Gastrocnemius medialis (tissue), 4 donors: ENCODE data around the gene SESN3. TPM values are rescaled to one million over a fixed set of nuclear protein-coding genes. Genes with fewer than 3 reads are reported as not detected.

Experiments used
- ATAC-seq, 2 donors: fragments of 150-250 bp; one replicate each; pipeline ENCODE4 v1.9.1; 2016
- DNase-seq, 2 donors: peaks; one replicate each; pipeline ENCODE4 v3.0.0-alpha.2; 2019
- H3K27ac ChIP-seq, 4 donors: fragments of 200-600 bp; sonication (generic); 1 replicate in 1 of 4; 2 replicates in 3 of 4; pipeline ENCODE4 v1.5.1; 2016 to 2018; ENCODE audit warnings: mild to moderate bottlenecking in 2 of 4, moderate library complexity in 1 of 4
- H3K27me3 ChIP-seq, 3 donors: fragments of 200-600 bp; sonication (generic) in 2 of 3; 1 replicate in 1 of 3; 2 replicates in 2 of 3; pipeline versions ENCODE4 v1.5.1 to v1.6.0; 2016 to 2019; ENCODE audit warnings: mild to moderate bottlenecking in 1 of 3, moderate library complexity in 1 of 3
- H3K36me3 ChIP-seq, 2 donors: fragments of 200-600 bp; sonication (generic) in 1 of 2; one replicate each; pipeline ENCODE4 v1.5.1; 2017 to 2018
- H3K4me1 ChIP-seq, 2 donors: fragments of 200-600 bp; sonication (generic) in 1 of 2; one replicate each; pipeline ENCODE4 v1.5.1; 2016 to 2017; ENCODE audit warnings: mild to moderate bottlenecking in 2 of 2
- H3K4me3 ChIP-seq, 4 donors: fragments of 200-600 bp; sonication (generic) in 3 of 4; 1 replicate in 1 of 4; 2 replicates in 3 of 4; pipeline ENCODE4 v1.5.1; 2016 to 2019; ENCODE audit warnings: mild to moderate bottlenecking in 2 of 4
- H3K9me3 ChIP-seq, 3 donors: fragments of 200-600 bp; sonication (generic) in 2 of 3; 1 replicate in 1 of 3; 2 replicates in 2 of 3; pipeline ENCODE4 v1.5.1; 2016 to 2019
- CTCF ChIP-seq, 5 experiments: fragments of 450-650 bp in 3 of 5; fragments of 200-600 bp in 2 of 5; sonication (generic) in 2 of 5; IDR thresholded peaks in 4 of 5; conservative IDR thresholded peaks in 1 of 5; 1 replicate in 4 of 5; 2 replicates in 1 of 5; pipeline ENCODE4 v1.5.1; 2016 to 2019; ENCODE audit warnings: antibody characterized with exemption in 5 of 5, mild to moderate bottlenecking in 3 of 5, moderate library complexity in 3 of 5
- POLR2A ChIP-seq, 2 donors: fragments of 450-650 bp; IDR thresholded peaks; one replicate each; pipeline ENCODE4 v1.6.1; 2017; ENCODE audit warnings: antibody characterized with exemption in 2 of 2, mild to moderate bottlenecking in 2 of 2, moderate library complexity in 2 of 2
- in situ Hi-C, 4 donors: fragments of 200-750 bp; cut with MboI; loops; one replicate each; pipeline versions ENCODE4 v1.15.0 to v1.8.0; 2017; ENCODE audit warnings: low sequenced_read_pairs in 4 of 4
- intact Hi-C: fragments of 100-400 bp; cut with DNase I; formaldehyde crosslinking; loops from one replicate; pipeline ENCODE4 v1.15.1; 2023; ENCODE audit warnings: low total_unique reads
- total RNA-seq, 4 donors: library from RNA; depleted of rRNA; stranded (reverse); fragments of >200 nt; gene quantifications; one replicate each; pipeline versions ENCODE4 v1.1.0 to v1.2.3, GENCODE V29; 2016

SESN3 gene
- total RNA-seq, 4 donors from 2014 or later: 6.0 to 10.8 (median 7.8) TPM

DNA sequence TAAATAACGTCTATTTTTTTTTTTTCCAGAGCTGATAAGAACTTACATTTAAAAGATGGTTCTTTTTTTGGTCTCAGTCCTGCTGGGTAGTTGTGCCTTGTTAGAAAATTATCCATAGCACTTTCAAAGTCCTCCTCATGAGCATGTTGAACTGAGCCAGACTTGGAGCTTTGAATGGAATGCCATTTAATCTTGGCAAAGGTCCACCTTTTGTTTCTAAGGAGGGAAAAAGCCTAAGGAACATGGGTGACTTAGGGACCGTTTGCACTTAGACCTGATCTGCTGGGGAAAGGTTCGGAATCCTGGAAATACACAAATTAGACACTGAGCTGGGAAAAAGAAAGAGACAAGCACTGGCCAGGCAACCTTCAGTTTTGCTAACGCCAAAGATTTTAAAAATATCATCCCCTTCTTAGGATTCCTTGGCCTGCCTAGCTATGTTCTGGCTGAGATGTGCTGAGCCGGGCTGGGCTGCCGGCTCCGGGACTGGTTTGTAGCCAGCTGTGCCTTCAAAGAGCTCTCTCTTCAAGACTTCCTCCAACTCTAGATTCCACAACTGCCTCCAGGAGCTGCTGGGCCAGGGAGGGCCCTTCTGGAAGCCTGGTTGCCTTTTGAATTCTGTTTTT lies 74.0 kb downstream of the SESN3 start:
- Histone ChIP-seq H3K4me1 (peaks cover 16 to 17% of the 10 kb centered on the region in 2 donors), H3K4me3 (no peak overlapping the region), H3K9me3 (no peaks in the 10 kb centered on the region), H3K27me3 (no peaks in the 10 kb centered on the region), H3K36me3 (no peaks in the 10 kb centered on the region), H3K27ac (peak overlapping the region; percentile 40 to 64 (median 60))
- TF ChIP-seq CTCF (IDR thresholded peaks at IDR 0.05 in 4 of 5, conservative IDR thresholded peaks at IDR 0.05 in 1 of 5): no peak
- TF ChIP-seq POLR2A (IDR thresholded peaks at IDR 0.05): no peak
- intact Hi-C loops (no loop called here), in situ Hi-C loops (loop anchor here in 3 of 4 donors (10.0 to 25.0 kb wide), 3 partner anchors 380 to 608 kb away; no protein-coding TSS in a partner anchor)
- DNase-seq (no peak), ATAC-seq (peak; percentile 19 to 41)

- intact Hi-C loops: no loop called here
- in situ Hi-C loops: loop anchor here in 3 of 4 donors (10.0 to 25.0 kb wide), 3 partner anchors 381 to 609 kb away; no protein-coding TSS in a partner anchor
These were observed 74.8 kb downstream of the SESN3 start for GRCh38 chr11:95156133-95156721.

GRCh38 chr11:95155385-95155784 lies 75.6 kb downstream of the SESN3 start:
- Histone ChIP-seq H3K9me3 (no peaks in the 10 kb centered on the region), H3K27me3 (no peaks in the 10 kb centered on the region), H3K4me3 (no peak overlapping the region), H3K36me3 (no peaks in the 10 kb centered on the region), H3K27ac (no peak overlapping the region), H3K4me1 (peaks cover 13 to 19% of the 10 kb centered on the region in 2 donors)
- no peak for TF ChIP-seq CTCF (IDR thresholded peaks at IDR 0.05 in 4 of 5, conservative IDR thresholded peaks at IDR 0.05 in 1 of 5)
- no peak for TF ChIP-seq POLR2A (IDR thresholded peaks at IDR 0.05)
- DNase-seq (no peak), ATAC-seq (no peak)
- in situ Hi-C loops (loop anchor here in 3 of 4 donors (10.0 to 25.0 kb wide), 3 partner anchors 382 to 609 kb away; no protein-coding TSS in a partner anchor), intact Hi-C loops (no loop called here)

More at GRCh38 chr11:95156133-95156721, 74.8 kb downstream of the SESN3 start:
- H3K36me3 ChIP-seq: no peaks in the 10 kb centered on the region
- ATAC-seq (no peak), DNase-seq (no peak)
- H3K4me3 ChIP-seq: no peak overlapping the region
- TF ChIP-seq POLR2A (IDR thresholded peaks at IDR 0.05): no peak
- H3K27me3 ChIP-seq: no peaks in the 10 kb centered on the region
- H3K4me1 ChIP-seq: peaks cover 19 to 20% of the 10 kb centered on the region in 2 donors
- H3K27ac ChIP-seq: peak overlapping the region in 2 of 4 donors; percentile 59 to 60
- H3K9me3 ChIP-seq: no peaks in the 10 kb centered on the region

- DNase-seq: no peak
- in situ Hi-C loops (loop anchor here (5.0 to 25.0 kb wide), 5 partner anchors 82 to 610 kb away; no protein-coding TSS in a partner anchor), intact Hi-C loops (loop anchor here (5.0 kb wide), 2 partner anchors 182 to 1273 kb away; partner anchors contain the start of genes CWC15 and KDM4D)
- H3K27ac ChIP-seq: no peak overlapping the region
- TF ChIP-seq CTCF (IDR thresholded peaks at IDR 0.05 in 4 of 5, conservative IDR thresholded peaks at IDR 0.05 in 1 of 5) (peak in 3 of 5 experiments; percentile 31 to 44 (median 37)), POLR2A (IDR thresholded peaks at IDR 0.05) (no peak)
- peaks cover 19 to 27% of the 10 kb centered on the region in 2 donors for H3K4me1 ChIP-seq
- H3K36me3 ChIP-seq: no peaks in the 10 kb centered on the region
- no peak for ATAC-seq
- H3K9me3 ChIP-seq: no peaks in the 10 kb centered on the region
- no peaks in the 10 kb centered on the region for H3K27me3 ChIP-seq
- H3K4me3 ChIP-seq: no peak overlapping the region
These were observed 76.5 kb downstream of the SESN3 start for GRCh38 chr11:95154514-95154913.

DNA sequence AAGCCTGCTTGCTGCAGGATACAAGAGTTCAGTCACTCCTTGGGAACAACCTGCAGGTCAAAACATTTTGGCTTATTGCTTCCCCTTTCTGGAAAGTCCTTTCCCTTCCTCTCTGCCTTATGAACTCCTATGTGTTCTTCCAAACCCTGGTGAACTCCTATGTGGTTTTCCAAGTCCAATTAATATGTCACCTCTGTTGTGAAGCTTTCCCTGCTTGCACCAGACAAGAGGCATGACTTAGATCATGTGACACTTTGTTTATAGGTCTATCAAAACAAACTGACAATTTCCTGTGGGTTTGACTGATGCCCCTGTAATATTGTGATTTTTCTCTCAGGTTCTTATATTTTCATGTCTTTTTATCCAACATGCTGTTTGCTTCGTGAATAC lies 77.2 kb downstream of the SESN3 start:
- in situ Hi-C loops (loop anchor here (5.0 to 25.0 kb wide), 5 partner anchors 82 to 611 kb away; no protein-coding TSS in a partner anchor), intact Hi-C loops (loop anchor here (5.0 kb wide), 2 partner anchors 182 to 1273 kb away; partner anchors contain the start of genes CWC15 and KDM4D)
- Histone ChIP-seq H3K4me1 (peaks cover 23 to 33% of the 10 kb centered on the region in 2 donors), H3K27me3 (no peaks in the 10 kb centered on the region), H3K9me3 (no peaks in the 10 kb centered on the region), H3K36me3 (no peaks in the 10 kb centered on the region), H3K27ac (no peak overlapping the region), H3K4me3 (no peak overlapping the region)
- DNase-seq (no peak), ATAC-seq (no peak)
- no peak for TF ChIP-seq CTCF (IDR thresholded peaks at IDR 0.05 in 4 of 5, conservative IDR thresholded peaks at IDR 0.05 in 1 of 5)
- TF ChIP-seq POLR2A (IDR thresholded peaks at IDR 0.05): no peak
